ENCODE results near the gene PDGFA.

Gene PDGFA

GRCh38 chr7:471866-472639 lies 47.6 kb downstream of the PDGFA start:
- no peak for FAIRE-seq

GRCh38 chr7:471191-471865 lies 48.3 kb downstream of the PDGFA start:
- FAIRE-seq: no peak

- FAIRE-seq: no peak
Observed at GRCh38 chr7:469563-469961, 50.1 kb downstream of the PDGFA start.

GRCh38 chr7:468681-469562 lies 50.7 kb downstream of the PDGFA start:
- FAIRE-seq: no peak

- no peak for FAIRE-seq
Observed at GRCh38 chr7:467856-468545, 51.6 kb downstream of the PDGFA start.

- no peak for FAIRE-seq
Observed at GRCh38 chr7:467393-467828, 52.2 kb downstream of the PDGFA start.

- no peak for FAIRE-seq
Observed at GRCh38 chr7:466465-467191, 53.0 kb downstream of the PDGFA start.

GRCh38 chr7:465710-466400 lies 53.8 kb downstream of the PDGFA start:
- no peak for FAIRE-seq

GRCh38 chr7:464454-465401 lies 54.9 kb downstream of the PDGFA start:
- no peak for FAIRE-seq

GRCh38 chr7:463817-464453 lies 55.7 kb downstream of the PDGFA start:
- no peak for FAIRE-seq

GRCh38 chr7:463362-463781 lies 56.3 kb downstream of the PDGFA start:
- FAIRE-seq: no peak

- FAIRE-seq: no peak
Observed at GRCh38 chr7:462173-463103, 57.2 kb downstream of the PDGFA start.

GRCh38 chr7:461453-462172 lies 58.0 kb downstream of the PDGFA start:
- no peak for FAIRE-seq

- FAIRE-seq: no peak
Observed at GRCh38 chr7:461117-461452, 58.6 kb downstream of the PDGFA start.

- no peak for FAIRE-seq
Observed at GRCh38 chr7:460374-461116, 59.1 kb downstream of the PDGFA start.

- no peak for FAIRE-seq
Observed at GRCh38 chr7:459584-460373, 59.9 kb downstream of the PDGFA start.
